GM10248 (cell line): ENCODE data around the gene NUAK2.

Source experiments
- CTCF ChIA-PET: fragments of 300-600 bp; sonication (Branson Sonifier 250); formaldehyde crosslinking; extraction: SDS; loops from one replicate; lab custom pipeline; 2021; ENCODE audit warnings: antibody characterized with exemption; lab: Yijun Ruan, JAX
- POLR2A ChIA-PET: fragments of 350-650 bp; sonication (Branson Sonifier 250); formaldehyde crosslinking; extraction: SDS; loops from one replicate; lab custom pipeline; 2020; ENCODE audit warnings: antibody characterized with exemption; lab: Yijun Ruan, JAX
- DNase-seq: peaks from one replicate; pipeline ENCODE4 v3.0.0; 2012; ENCODE audit errors: extremely low spot score
- TF ChIP-seq, protein P1 (sequence below): IDR thresholded peaks from 2 replicates; pipeline ENCODE4 v1.5.1; 2012; ENCODE audit warnings: mild to moderate bottlenecking, low read depth; ENCODE audit errors: extremely low read depth, missing control alignments, control extremely low read depth

The NUAK2 gene

DNA sequence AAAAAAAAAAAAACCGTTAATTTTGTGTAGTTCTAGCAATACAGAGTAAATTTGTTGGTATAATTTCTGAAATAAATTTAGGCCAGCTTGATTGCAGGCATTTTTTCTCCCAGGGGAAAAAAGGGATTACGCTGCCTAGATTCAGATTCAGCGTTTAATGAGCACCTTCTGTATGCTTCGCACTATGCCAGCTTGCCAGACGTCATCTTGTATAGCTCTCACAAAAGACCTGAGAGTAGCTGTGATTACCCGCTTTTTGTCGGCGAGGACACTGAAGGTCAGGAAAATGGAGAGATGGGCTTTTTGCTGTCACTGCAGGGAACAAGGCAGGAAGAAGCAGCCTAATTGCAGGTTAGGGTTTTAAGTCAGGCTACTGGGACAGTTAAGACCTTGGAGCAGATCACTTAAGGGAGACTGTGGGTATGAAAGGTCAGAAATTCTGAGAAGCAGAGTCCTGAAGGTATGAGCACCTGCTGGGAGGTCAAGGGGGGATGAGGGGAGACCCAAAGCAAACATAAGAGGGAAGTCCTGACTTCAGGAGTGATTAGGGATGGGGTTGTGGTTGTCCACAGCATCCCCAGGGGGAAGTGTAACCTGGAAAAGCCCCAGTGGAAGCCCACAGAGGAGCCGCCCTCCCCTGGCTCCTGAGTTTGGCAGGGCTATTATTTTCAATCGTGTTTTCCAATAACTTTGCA is 54.8 kb downstream of the NUAK2 start:
- TF ChIP-seq, protein P1, sequence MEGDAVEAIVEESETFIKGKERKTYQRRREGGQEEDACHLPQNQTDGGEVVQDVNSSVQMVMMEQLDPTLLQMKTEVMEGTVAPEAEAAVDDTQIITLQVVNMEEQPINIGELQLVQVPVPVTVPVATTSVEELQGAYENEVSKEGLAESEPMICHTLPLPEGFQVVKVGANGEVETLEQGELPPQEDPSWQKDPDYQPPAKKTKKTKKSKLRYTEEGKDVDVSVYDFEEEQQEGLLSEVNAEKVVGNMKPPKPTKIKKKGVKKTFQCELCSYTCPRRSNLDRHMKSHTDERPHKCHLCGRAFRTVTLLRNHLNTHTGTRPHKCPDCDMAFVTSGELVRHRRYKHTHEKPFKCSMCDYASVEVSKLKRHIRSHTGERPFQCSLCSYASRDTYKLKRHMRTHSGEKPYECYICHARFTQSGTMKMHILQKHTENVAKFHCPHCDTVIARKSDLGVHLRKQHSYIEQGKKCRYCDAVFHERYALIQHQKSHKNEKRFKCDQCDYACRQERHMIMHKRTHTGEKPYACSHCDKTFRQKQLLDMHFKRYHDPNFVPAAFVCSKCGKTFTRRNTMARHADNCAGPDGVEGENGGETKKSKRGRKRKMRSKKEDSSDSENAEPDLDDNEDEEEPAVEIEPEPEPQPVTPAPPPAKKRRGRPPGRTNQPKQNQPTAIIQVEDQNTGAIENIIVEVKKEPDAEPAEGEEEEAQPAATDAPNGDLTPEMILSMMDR, result no peak

DNA sequence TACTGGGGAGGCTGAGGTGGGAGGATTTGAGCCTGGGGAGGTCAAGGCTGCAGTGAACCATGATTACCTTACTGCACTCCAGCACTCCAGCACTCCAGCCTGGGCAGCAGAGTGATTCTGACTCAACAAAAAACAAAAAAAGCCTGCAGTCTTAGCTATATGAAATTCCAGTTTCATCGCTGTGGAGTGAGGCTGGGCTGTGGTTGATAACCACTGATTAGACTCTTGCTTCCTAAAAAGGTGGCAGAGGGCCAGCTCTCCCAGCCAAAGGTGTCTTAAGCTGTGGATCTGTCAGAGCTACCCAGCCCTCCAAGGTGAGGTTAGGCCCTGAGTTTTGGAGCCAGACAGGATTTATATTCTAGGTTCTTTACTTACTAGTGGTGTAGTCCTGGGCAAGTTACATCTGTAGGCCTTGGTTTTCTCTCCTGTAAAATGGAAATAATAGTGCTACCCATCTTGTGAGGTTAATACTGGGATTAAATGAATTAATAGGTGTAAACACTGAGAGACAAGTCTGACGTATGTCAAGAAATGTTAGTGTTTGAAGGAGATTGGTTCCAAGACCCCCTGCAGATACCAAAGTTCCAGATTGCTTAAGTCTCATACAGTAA is 57.9 kb downstream of the NUAK2 start:
- no peak for DNase-seq
- POLR2A ChIA-PET, result no interaction called here
- CTCF ChIA-PET, result interaction anchor here (0.8 to 42.6 kb wide), 5 partner anchors 12 to 80 kb away, joined by 3 to 1591 read pairs (median 246); partner anchors contain the start of genes NUAK2 and TMCC2
- TF ChIP-seq, protein P1, result no peak

More for the DNA sequence above, 54.8 kb downstream of the NUAK2 start:
- no peak for DNase-seq
- ChIA-PET CTCF (interaction anchor here (1.2 to 42.6 kb wide), 5 partner anchors 9 to 87 kb away, joined by 3 to 1591 read pairs (median 246); partner anchors contain the start of genes NUAK2 and TMCC2), POLR2A (no interaction called here)

DNA sequence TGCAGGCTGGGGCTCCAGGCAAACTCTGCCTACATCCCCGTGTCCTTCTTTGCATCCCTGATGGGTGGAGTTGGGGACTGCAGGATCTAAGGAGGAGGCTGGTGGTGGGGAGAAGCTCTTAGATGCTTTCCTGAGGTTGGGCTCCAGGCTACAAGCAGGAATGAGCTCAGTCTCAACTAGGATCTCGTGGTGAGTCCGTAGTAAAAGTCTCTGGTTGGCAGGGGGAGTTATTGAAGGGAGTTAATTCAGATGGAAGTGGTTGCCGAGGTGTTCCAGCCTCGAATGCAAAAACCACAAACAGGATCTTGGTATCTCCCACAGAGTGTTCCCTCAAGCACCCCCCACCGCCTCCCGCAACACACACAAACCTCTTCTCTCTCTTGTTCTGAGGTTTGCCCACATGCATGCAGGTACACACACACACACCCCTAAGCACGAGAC is 58.8 kb downstream of the NUAK2 start:
- ChIA-PET CTCF (interaction anchor here (1.1 to 42.6 kb wide), 8 partner anchors 10 to 273 kb away, joined by 3 to 1591 read pairs (median 9); partner anchors contain the start of genes NUAK2 and TMCC2), POLR2A (no interaction called here)
- TF ChIP-seq, protein P1, result no peak
- DNase-seq, result no peak

DNA sequence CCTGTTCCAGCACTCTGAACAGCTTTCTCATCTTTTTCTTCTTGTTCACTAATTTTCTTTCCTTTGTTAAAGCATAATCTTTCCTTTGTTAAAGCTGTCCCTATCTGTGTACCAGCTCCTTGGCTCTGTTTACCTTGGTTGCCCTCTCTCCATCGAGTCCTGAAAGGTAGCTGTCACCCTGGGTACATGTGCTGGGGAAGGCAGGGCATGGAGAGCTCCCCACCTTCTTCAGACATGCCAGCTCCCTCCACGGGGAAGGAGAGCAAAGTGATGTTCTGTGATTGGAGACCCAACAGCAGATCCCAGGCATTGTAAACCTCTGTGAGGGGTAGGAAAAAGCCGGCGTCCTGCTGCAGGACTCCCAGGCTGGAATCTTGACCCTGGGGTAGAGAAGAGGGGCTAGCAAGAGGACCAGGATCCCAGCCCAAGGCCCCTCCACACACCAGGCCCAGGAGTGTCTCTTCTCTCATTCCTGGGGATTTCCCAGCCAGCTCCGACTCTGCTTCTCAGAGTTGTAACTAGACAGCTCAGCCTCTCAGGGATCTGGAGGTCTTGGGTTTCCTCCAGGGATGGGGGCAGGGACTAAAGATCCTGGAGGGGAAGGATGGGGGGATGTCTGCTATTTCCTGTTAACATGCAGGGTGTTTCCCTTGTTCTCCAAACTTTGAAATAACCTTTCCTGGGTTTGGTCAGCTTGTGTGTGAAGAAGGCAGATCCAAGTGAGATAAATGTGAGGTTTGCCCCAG is 59.4 kb downstream of the NUAK2 start:
- ChIA-PET POLR2A (interaction anchor here (0.6 kb wide), 1 partner anchor 172 kb away, joined by 3 read pairs; no protein-coding TSS in a partner anchor), CTCF (interaction anchor here (0.7 to 42.6 kb wide), 12 partner anchors 9 to 288 kb away, joined by 3 to 1591 read pairs (median 6); partner anchors contain the start of genes NUAK2, RBBP5 and TMCC2)
- DNase-seq, result no peak
- TF ChIP-seq, protein P1, result no peak

DNA sequence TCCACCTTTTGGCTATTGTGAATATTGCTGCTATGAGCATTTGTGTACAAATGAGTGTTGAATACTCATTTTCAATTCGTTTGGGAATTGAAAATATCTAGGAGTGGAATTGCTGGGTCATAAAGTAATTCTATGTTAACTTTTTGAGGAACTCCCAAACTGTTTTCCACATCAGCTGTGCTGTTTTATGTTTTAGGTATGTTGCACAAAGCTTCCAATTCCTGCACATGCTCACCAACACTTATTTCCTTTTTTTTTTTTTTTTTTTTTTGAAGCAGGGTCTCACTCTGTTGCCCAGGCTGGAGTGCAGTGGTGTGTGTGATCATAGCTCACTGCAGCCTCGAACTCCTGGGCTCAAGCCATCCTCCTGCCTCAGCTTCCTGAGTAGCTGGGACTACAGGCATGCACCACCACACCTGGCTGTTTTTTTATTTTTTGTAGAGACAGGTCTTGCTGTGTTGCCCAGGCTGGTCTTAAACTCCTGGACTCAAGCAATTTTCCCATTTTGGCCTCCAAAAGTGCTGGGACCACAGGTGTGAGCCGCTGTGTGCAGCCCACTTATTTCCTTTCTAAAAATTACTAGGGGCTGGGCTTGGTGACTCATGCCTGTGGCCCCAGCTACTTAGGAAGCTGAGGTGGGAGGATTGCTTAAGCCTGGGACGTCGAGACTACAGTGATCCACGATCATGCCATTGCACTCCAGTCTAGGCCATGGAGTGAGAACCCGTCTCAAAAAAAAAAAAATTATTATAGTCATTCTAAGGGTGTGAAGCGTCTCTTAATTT is 60.4 kb downstream of the NUAK2 start:
- CTCF ChIA-PET, result interaction anchor here (1.0 to 42.6 kb wide), 9 partner anchors 8 to 287 kb away, joined by 3 to 1591 read pairs (median 9); partner anchors contain the start of genes NUAK2 and TMCC2
- TF ChIP-seq, protein P1, result no peak
- POLR2A ChIA-PET, result interaction anchor here (0.6 kb wide), 1 partner anchor 171 kb away, joined by 3 read pairs; no protein-coding TSS in a partner anchor
- DNase-seq, result no peak
